ENCODE measurements around the gene MDM2.

The MDM2 gene

GRCh38 chr12:68793436-68793835 is 14.5 kb upstream of the MDM2 start:
- ATAC-seq: no peak
- TF ChIP-seq ZNF8 (CRISPR knock-in tag; IDR thresholded peaks at IDR 0.05) (no peak), BACH2 (CRISPR knock-in tag; IDR thresholded peaks at IDR 0.05; ENCODE audit: borderline replicate concordance) (no peak)

DNA sequence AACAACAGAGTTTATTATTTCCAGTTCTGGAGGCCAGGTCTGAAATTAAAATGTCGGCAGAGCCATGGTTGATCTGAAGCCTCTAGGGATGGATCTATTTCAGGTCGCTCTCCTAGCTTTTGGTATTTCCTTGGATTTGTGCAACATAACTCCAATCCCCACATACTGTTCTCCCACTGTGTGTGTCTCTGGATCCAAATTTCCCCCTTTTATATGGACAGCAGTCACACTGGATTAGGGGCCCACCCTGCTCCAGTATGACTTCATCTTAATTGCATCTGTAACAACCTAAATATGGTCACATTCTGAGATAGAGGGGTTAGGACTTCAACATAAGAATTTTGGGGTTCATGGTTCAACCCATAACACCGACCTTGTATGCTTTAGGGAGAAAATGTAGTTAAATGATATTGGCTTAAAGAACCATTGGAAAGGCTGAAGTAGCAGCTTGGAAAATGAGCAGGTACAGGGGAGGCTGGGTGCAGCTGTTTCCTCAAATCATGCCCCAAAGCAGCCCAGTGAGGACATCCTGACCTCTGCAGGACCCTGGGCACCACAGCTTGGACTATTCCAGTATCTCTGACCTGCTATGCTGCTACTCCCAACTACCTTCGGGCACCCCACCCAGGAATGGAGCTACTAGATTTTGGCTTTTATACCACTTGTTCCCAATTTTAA is 13.9 kb upstream of the MDM2 start:
- ATAC-seq: no peak
- TF ChIP-seq SNAI2 (CRISPR knock-in tag; IDR thresholded peaks at IDR 0.05): no peak
- TF ChIP-seq POU6F1 (CRISPR knock-in tag; IDR thresholded peaks at IDR 0.05; ENCODE audit: borderline replicate concordance, low read depth): no peak
- TF ChIP-seq BACH2 (CRISPR knock-in tag; IDR thresholded peaks at IDR 0.05; ENCODE audit: borderline replicate concordance): no peak
- TF ChIP-seq ZNF565 (CRISPR knock-in tag; conservative IDR thresholded peaks at IDR 0.05; ENCODE audit: low read depth): no peak
- no peak for TF ChIP-seq ZC3H10 (CRISPR knock-in tag; IDR thresholded peaks at IDR 0.05)
- TF ChIP-seq ZNF70 (CRISPR knock-in tag; IDR thresholded peaks at IDR 0.05): no peak

- ATAC-seq: peak; percentile 73; the same call in 2 of the 3 replicates
- TF ChIP-seq ZNF70 (CRISPR knock-in tag; IDR thresholded peaks at IDR 0.05): no peak
- TF ChIP-seq TCF4 (CRISPR knock-in tag; IDR thresholded peaks at IDR 0.05; ENCODE audit: borderline replicate concordance): no peak
- no peak for TF ChIP-seq POU6F1 (CRISPR knock-in tag; IDR thresholded peaks at IDR 0.05; ENCODE audit: borderline replicate concordance, low read depth)
- TF ChIP-seq SNAI2 (CRISPR knock-in tag; IDR thresholded peaks at IDR 0.05): no peak
- no peak for TF ChIP-seq ZFP30 (CRISPR knock-in tag; IDR thresholded peaks at IDR 0.05)
- no peak for TF ChIP-seq RARB (CRISPR knock-in tag; IDR thresholded peaks at IDR 0.05)
Observed at GRCh38 chr12:68794653-68795251, 13.2 kb upstream of the MDM2 start.

GRCh38 chr12:68796399-68796798 is 11.6 kb upstream of the MDM2 start:
- TF ChIP-seq CSRNP3 (CRISPR knock-in tag; IDR thresholded peaks at IDR 0.05) (no peak), ARNTL (CRISPR knock-in tag; IDR thresholded peaks at IDR 0.05; ENCODE audit: borderline replicate concordance, low read depth) (no peak), ZC3H10 (CRISPR knock-in tag; IDR thresholded peaks at IDR 0.05) (no peak), ESRRG (CRISPR knock-in tag; IDR thresholded peaks at IDR 0.05) (no peak), RARB (CRISPR knock-in tag; IDR thresholded peaks at IDR 0.05) (no peak), CREB5 (CRISPR knock-in tag; IDR thresholded peaks at IDR 0.05; ENCODE audit: low read depth) (no peak), CSDC2 (CRISPR knock-in tag; IDR thresholded peaks at IDR 0.05) (no peak), SNAI2 (CRISPR knock-in tag; IDR thresholded peaks at IDR 0.05) (no peak), TSHZ2 (CRISPR knock-in tag; IDR thresholded peaks at IDR 0.05) (no peak), TOX (CRISPR knock-in tag; IDR thresholded peaks at IDR 0.05; ENCODE audit: borderline replicate concordance) (no peak)
- TF ChIP-seq, protein P1, sequence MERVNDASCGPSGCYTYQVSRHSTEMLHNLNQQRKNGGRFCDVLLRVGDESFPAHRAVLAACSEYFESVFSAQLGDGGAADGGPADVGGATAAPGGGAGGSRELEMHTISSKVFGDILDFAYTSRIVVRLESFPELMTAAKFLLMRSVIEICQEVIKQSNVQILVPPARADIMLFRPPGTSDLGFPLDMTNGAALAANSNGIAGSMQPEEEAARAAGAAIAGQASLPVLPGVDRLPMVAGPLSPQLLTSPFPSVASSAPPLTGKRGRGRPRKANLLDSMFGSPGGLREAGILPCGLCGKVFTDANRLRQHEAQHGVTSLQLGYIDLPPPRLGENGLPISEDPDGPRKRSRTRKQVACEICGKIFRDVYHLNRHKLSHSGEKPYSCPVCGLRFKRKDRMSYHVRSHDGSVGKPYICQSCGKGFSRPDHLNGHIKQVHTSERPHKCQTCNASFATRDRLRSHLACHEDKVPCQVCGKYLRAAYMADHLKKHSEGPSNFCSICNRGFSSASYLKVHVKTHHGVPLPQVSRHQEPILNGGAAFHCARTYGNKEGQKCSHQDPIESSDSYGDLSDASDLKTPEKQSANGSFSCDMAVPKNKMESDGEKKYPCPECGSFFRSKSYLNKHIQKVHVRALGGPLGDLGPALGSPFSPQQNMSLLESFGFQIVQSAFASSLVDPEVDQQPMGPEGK (CRISPR knock-in tag; IDR thresholded peaks at IDR 0.05; ENCODE audit: borderline replicate concordance): no peak
- no peak for ATAC-seq
